Inferior parietal cortex (tissue), 1 donor: ENCODE measurements around the gene RCAN1.
"Not testable (repeated sequence)": the region's sequence is repeated elsewhere in the genome, so short reads cannot be mapped to it uniquely, and the experiment has no call there.

Source experiments
- DNase-seq: peaks from one replicate; pipeline ENCODE4 v3.0.0-alpha.2; 2016; ENCODE audit errors: extremely low spot score

The RCAN1 gene

DNA sequence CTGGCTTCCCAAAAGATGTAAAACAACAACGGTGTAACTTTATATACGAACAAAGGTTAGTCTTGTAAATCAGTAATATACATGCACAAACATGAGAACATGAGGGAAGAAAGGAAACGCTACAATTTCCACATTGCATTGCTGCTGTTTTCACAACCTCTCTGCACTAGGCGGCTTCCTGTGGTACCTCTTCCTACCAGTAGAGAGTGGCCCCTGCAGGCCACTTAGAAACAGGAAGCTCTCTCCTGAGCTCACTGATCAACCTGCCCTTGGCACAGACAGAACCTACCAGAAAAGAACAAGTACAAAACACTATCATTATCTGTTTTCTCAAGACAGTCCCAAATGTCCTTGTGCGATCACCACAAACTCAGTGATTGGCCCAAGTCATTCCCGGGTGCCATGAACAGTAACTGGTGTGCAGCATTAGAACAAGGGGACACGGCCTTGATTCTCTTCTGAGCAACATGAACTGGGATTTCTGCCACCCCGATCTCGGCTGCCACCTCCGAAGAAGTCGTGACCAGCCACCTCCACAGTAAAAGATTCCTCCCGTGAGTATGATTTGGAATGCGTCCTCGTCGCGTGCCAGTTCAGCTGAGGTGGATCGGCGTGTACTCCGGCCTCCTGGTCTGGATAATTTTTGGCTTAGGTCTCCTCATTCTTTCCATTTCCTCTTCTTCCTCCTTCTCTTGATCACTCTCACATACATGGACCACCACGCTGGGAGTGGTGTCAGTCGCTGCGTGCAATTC is 97.2 kb downstream of the RCAN1 start:
- no peak for DNase-seq

- no peak for DNase-seq
Measured at GRCh38 chr21:34517039-34517438, 97.9 kb downstream of the RCAN1 start.

DNA sequence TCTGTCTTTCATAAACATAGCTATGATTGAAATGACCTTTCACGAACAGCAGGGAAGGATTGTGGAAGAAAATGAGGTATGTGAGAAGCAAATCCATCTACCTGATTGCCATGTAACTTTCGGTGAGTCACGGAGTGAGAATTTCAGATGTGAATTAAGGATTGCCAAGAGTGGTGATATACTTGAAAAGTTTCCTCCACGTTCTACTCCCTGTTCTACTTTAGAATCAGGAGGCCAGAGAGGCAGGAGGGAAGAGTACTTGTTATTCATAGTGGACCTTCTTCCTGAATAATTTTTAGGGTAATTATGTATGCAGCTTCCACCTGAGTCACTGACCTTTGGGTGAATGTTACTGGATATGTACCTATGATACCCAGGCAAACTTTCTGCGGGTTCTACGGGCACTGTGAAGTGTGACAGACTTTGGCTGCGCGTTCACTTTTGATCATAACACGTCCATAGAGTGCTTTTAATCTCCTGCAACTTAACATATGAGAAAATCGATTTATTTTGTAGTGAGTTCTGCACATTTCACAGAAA is 100.3 kb downstream of the RCAN1 start:
- no peak for DNase-seq

GRCh38 chr21:34513129-34513675 is 101.7 kb downstream of the RCAN1 start:
- DNase-seq, result no peak

DNA sequence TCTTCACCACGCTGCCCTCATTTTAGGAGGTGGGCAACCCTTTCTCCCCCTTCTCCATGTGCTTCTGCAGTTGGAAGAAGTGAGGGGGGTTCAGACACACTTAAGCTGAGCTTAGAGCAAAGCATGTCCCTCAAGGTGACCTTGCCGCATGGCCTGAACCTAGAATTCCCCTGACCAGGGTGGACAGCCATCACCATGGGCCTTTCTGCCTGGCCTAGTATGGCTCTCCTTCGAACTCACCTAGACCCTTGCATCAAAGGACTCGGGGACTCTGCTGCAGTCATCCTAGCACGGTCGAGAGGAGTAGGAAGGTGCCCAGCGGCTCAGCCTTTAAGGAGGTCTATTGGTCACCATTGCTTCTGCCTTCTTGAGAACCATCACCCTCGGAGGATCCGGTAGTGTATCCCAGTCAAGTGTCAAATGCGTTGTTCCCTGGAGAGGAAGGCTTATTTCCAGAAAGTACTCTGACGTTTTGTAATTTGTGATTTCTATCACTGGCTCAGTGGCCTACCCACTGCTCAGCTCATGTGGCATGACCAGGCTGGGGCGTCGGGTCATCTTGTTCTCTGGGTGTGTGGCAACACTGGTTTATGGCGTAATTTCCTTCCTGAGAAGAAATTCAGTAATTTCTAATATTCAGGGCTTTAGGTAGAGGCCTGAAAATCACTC is 103.0 kb downstream of the RCAN1 start, which contains the start of gene KCNE1:
KCNE1 (minus strand) TSS at position 424 of the 669 bp plus-strand sequence. CDS start 62,576 bp downstream, outside the sequence.
- DNase-seq, result no peak

DNA sequence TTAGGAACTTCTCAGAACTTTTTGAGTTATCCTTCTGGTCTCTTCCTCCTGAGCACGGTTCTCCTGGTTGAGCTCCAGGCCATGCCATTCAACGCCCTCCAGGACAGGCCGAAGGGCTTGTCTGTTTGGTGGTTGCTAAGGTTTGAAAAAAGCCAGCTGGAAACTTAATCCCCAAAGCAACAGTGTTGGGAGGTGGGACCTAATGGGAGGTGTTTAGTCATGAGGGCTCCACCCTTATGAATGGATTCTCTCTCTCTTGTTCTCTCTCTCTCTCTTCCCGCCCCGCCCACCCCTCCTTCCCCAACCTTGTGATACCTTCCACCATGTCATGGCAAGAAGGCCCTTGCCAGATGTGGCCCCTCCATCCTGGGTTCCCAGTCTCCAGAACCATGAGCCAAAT is 103.7 kb downstream of the RCAN1 start:
- DNase-seq, result no peak

DNA sequence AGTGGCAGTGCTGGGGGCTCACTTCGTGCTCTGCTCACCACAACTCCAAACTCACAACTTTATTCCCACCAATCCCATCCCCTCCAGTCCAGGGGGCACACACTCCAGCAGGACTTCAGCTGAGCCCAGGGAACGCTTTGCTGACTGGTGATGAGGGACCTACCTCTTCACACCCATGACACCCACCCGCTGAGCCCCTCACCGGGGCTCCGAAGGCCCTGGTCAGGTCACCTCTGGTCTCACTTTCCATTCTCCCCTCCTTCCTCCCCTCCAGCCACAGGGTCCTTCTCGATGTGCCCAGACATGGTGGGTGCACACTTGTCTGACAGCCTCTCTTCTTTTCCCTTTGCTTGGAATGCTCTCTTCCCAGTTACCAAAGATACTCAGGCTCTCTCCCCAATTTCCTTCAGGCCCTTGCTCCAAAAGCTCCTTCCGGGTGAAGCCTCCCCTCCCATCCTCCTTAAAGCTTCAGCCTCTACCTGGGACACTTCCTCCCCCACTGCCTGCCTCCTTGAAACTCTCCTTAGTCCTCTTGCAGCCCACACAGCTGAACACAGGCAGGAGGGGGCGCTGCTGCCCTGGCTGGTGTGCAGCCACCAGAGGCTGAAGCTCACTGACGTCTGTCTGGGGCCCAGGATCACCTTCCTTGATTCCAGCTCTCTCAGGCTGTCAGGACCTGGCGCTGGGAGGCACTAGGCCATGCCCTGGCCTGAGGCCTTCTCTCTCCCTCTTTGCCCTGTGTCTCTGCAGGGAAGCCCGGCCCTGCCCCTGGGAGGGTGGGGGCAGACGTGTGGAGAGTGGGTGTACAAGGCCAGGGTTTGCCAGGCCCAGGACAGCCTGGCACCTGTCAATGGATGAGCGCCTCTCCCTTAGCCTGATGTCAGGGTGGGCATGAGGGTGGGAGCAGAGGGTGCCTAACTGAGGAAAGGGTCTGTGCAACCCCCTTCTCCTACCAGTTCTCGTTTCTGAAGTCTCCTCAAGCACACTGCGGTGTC is 104.5 kb downstream of the RCAN1 start:
- no peak for DNase-seq

GRCh38 chr21:34509151-34509550 is 105.8 kb downstream of the RCAN1 start:
- no peak for DNase-seq

DNA sequence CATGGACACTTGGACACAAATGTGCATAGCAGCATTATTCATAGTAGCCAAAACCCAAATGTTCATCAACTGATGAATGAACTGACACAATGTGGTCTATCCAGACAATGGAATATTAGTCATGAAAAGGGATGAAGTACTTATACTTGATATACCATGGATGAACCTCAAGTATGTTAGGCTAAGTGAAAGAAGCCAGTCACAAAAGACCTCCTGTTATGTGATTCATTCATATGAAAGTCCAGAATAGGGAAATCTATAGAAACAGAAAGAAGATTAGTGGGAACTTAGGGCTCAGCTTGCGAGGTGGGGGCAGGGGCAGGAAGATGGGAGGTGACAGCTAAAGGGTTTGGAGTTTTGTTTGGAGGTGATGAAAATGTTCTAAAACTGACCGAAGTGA is 110.3 kb downstream of the RCAN1 start:
- DNase-seq, result no peak

DNA sequence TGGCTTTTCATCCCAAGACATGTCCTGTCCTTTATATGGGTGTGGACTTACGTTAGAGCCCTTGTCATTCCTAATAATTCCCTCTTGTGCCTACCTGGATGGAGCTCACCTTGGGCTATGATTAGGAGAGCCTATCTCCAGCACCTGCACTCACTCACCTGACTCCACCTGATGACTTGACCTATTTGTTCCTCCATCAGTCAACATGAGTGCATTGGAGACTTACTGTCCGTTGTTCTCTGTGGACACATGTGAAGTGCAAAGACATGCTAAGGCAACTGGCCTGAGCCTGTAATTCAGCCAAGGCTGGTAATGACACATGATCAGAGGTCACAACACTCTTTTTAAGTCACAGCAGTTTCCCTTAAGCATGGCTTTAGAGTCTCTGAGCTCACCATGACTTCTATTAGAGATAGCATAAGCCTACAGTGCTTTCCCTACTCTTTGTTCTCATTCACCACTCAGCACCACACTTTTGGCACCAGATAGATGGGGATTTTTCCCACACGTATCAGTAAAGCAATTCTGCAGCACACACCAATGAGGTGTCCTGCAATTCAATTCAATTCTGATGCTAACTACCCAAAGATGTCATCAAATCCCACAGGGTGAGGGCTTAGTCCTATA is 112.3 kb downstream of the RCAN1 start:
- no peak for DNase-seq

- DNase-seq, result no peak
Measured at GRCh38 chr21:34501716-34502115, 113.2 kb downstream of the RCAN1 start.

GRCh38 chr21:34500191-34500590 is 114.7 kb downstream of the RCAN1 start:
- DNase-seq, result no peak

GRCh38 chr21:34499116-34499515 is 115.8 kb downstream of the RCAN1 start:
- no peak for DNase-seq

DNA sequence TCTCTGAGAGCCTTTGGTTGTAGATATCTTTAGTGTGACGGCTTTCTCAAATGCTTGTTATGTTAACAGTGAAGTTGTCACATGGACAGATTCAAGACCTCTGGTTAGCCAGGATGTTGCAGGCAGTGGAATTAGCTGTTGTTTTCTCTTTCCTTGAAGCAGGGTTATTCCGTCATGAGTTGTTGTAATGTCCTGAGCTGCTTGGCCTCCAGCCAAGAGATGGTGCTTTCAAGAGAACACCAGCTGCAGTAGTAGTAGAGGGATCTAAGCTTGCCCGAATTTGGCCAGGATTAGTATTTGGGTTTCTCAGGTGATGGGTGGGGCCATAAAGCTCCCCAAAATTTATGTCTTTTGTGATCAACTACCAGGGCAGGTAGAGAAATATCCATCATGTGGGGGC is 116.3 kb downstream of the RCAN1 start:
- DNase-seq, result no peak

DNA sequence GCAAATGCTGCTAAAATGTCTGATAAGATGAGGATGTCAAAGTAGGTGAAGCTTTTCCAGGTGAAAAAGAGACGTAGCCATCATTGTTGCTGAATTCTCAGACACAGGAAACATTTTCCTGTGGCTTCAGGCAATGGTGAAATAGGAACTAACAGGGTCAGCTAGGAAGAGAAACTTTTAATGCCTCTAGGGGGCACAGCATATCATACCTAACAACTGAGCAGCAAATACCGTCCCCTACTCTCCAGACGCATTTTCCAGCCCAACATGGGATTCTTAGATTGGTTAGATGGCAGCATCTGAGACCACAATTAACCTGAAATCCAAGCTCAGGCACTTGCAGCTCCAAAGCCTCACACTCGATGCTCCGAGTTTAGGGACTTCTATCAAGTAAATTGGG is 131.1 kb downstream of the RCAN1 start:
- DNase-seq, result not testable (repeated sequence)

- not testable (repeated sequence) for DNase-seq
Measured at GRCh38 chr21:34483435-34483834, 131.5 kb downstream of the RCAN1 start.

- DNase-seq, result not testable (repeated sequence)
Measured at GRCh38 chr21:34467333-34467732, 147.6 kb downstream of the RCAN1 start.
